WI38 (cell line): ENCODE measurements around the gene MZT2A.
"Not testable (repeated sequence)": the region's sequence is repeated elsewhere in the genome, so short reads cannot be mapped to it uniquely, and the experiment has no call there.

ENCODE experiments used
- H3K4me3 ChIP-seq: 2 replicates; pipeline ENCODE4 v1.5.1; 2011; ENCODE audit warnings: low read depth, mild to moderate bottlenecking, control low read depth, low read length
- TF ChIP-seq, protein P1 (sequence below): IDR thresholded peaks from 2 replicates; pipeline ENCODE4 v1.5.1; 2012; ENCODE audit warnings: low read depth, mild to moderate bottlenecking, control low read depth, low read length

Gene MZT2A

DNA sequence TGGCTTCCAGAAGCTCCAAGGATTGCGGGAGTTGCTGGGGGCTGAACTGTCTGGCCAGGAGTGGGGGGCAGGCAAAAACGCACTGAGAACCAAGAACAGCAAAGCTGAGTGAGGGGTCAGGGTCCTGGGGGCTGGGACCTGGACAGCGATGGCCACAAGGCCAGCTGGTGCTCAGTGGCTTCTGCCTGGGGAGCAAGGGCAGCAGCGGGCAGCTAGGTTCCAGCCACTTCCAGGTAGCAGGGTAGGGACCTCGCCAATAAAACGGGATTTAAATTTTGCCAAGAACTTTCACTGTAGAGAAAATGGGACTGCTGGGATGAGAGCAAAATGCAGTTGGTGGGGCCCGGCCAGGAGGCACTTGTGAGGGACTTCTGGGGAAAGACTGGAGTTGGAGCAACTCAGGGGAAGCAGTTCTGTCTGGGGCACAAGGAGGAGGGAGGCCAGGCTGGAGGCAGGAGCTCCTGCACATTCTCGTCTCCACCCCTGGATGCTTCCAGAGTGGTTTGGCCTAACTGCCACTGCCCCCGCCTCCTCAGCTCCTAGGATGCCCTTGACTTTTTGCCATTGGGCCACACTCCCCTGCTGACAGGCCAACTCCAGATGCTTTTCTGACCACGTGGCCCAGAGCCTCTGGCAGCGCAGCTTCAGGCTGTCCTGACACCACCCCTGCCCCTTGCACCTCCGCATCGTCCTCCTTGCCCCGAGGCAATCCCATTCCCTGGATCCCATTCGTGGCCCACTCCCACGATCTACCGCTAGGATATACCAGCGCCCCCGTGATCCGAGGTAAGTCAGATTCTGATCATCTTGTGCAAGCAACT is 30.0 kb upstream of the MZT2A start:
- TF ChIP-seq, protein P1, sequence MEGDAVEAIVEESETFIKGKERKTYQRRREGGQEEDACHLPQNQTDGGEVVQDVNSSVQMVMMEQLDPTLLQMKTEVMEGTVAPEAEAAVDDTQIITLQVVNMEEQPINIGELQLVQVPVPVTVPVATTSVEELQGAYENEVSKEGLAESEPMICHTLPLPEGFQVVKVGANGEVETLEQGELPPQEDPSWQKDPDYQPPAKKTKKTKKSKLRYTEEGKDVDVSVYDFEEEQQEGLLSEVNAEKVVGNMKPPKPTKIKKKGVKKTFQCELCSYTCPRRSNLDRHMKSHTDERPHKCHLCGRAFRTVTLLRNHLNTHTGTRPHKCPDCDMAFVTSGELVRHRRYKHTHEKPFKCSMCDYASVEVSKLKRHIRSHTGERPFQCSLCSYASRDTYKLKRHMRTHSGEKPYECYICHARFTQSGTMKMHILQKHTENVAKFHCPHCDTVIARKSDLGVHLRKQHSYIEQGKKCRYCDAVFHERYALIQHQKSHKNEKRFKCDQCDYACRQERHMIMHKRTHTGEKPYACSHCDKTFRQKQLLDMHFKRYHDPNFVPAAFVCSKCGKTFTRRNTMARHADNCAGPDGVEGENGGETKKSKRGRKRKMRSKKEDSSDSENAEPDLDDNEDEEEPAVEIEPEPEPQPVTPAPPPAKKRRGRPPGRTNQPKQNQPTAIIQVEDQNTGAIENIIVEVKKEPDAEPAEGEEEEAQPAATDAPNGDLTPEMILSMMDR = no peak
- no peak overlapping the region for H3K4me3 ChIP-seq

DNA sequence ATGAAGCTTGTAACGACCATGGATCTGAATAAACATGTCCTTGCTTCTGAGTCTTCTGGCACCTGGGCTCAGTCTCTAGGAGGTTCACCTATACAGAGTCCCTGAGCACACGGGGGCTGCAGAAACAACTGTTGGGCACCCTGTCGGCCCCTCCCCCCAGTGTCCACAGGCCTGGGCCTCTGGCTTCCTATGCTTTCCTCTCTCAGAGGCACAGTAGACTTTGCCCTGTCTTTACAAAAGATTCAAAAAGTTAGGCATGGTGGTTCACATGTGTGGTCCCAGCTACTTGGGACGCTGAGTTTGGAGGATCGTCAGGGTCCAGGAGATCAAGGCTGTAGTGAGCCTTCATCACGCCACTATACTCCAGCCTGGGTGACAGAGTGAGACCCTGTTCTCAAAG is 29.3 kb upstream of the MZT2A start:
- not testable (repeated sequence) for H3K4me3 ChIP-seq

DNA sequence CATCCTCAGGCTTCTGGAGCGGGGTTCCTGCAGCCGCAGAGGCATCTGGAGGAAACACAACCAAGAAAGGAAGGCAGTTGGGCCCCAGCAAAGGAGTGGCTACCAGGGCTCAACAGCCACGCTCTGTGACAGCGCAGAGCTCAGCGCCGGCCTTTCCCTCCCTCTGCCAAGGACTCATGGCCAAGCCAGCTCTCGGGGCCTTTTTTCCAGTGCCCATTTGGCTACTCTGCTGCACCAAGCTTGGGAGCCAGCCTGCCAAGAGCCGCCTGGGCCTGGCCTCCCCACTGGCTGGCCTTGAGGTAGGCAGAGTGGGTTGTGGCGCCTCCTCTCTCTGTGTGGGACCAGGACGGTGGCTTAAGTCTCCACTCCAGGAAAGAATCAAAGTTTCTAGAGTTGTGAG is 28.3 kb upstream of the MZT2A start:
- TF ChIP-seq, protein P1 = no peak
- no peak overlapping the region for H3K4me3 ChIP-seq

DNA sequence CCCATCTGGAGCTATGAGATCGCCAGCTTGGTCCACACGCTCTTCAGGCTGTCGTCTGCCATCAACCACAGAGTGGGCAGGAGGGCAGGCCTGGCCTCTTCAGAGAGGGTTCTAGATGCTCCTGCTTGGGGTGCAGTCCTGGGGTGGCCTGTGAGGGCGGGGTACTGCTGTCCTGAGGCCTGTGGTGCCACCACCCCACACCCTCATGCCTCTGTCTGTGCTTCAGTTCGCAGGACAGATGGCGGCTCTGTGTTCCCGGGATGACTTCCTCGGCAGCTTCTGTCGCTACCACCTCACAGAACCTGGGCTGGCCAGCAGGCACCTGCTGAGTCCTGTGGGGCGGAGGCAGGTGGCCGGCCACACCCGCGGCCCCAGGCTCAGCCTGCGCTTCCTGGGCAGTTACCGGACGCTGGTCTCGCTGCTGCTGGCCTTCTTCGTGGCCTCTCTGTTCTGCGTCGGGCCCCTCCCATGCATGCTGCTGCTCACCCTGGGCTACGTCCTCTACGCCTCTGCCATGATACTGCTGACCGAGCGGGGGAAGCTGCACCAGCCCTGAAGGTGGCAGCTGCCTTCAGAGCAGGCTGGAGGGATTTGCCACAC is 27.8 kb upstream of the MZT2A start:
- H3K4me3 ChIP-seq = not testable (repeated sequence)

DNA sequence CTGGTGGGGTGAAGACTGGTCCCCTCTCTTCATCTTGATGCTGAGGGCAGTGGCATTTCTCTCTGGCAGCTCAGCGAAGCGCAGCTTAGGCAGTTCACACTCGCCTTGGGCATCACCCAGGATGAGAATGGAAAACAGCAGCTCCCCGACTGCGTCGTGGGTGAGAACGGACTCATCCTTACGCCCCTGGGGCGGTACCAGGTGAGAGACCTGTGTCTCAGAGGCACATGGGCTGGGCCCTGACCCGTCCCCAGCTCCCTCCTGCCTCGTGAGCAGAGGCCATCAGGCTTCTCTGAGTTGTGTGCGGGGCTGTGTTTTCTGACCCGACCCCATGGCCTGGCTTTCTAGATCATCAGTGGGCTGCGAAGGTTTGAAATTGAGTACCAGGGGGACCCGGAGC is 27.3 kb upstream of the MZT2A start:
- H3K4me3 ChIP-seq = no peak overlapping the region
- TF ChIP-seq, protein P1 = no peak

DNA sequence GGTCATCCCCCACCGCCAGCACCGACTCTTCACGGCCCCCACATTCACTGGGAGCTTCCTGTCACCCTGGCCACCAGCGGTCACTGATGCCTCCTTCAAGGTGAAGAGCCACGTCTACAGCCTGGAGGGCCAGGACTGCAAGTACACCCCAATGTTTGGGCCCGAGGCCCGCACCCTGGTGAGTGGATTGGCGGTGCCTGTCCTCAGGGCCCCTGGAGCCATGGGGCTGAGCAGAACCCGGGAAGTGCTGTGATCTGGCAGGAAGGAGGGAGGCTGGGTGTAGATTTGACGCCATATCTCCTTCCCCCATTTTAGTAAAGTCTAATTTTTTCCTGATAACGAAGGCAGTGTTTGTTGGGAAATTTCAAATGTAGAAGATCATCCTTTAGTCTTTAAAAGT is 26.3 kb upstream of the MZT2A start:
- H3K4me3 ChIP-seq = not testable (repeated sequence)

DNA sequence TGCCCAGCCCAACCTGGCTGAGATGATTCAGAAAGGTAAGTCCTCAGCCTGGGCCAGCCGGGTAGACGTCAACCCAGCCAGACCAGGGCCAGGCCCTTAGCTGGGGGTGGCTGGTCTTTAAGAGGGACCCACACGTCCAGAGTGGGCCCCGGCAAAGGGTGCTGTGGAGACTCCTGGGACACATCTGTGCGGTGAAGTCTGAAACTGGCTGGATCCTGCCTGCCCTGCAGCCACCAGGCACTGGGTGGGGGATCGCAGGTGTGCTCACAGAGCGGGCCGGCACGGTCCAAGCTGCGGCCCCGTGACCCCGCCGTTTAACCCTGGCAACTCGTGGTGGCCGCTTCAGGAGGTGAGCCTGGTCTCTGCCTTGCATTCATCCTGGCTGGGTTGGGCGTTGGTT is 25.7 kb upstream of the MZT2A start:
- H3K4me3 ChIP-seq = not testable (repeated sequence)

DNA sequence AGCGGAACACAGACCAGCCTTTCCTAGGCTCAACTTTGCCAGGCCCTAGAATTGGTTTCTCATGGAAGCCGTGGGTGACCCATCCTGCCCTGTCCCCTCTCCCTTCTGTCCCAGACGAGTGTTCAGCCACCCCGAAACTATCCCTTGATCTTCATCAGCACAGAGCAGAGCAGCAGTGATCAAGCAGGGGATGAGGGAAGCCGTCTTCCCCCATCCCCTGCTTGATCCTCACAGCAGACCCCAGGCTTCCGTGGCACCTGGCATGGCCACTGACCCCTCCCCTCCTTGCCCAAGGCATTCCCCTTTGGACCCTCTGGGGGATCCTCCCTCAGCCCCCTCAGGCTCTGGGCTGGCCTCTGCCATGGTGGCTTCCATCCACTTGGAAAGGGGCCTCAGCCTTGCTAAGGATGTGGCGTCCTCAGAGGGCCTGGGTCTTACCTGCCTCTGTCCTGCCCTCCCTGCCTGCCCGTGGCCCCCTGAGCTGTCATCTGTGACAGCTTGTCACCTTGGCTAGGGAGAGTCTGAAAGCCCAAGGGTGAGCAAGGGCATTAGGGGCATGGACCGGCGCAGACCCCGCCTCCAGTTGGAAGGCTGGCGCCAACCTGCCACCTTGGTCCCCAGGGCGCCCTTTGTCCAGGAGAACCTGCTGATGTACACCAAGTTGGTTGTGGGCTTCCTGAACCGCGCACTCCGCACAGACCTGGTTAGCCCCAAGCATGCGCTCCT is 25.1 kb upstream of the MZT2A start:
- TF ChIP-seq, protein P1 = no peak

DNA sequence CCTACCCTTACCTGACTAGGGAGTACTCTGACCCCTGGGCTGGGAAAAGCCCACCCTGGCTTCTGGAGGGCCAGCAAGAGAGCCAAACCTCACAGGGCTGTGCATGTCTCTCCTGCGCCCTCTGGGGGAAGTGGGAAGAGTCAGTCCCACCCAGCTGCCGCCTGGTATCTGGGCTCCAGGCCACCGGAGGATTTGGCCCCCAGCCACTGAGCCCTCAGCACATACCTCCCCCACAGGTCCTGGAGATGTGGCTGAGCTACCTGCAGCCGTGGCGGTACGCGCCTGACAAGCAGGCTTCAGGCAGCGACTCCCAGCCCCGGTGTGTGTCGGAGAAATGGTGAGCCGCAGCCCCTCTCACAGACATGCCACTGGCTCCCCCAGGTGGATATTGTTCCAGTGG is 24.4 kb upstream of the MZT2A start:
- TF ChIP-seq, protein P1 = 0 out of 2 replicates have a peak, but pooled peaks have one; percentile 5
- not testable (repeated sequence) for H3K4me3 ChIP-seq

More for the DNA sequence above, 25.1 kb upstream of the MZT2A start:
- no peak overlapping the region for H3K4me3 ChIP-seq
